ENCODE results near the gene PLEKHA7. TPM values are rescaled to one million over a fixed set of nuclear protein-coding genes. Genes with fewer than 3 reads are reported as not detected.

Gene PLEKHA7
- total and polyA plus RNA-seq, 2 of the 4 experiments (the other 2 are of a cell fraction): 0.12 TPM; not detected in 1

DNA sequence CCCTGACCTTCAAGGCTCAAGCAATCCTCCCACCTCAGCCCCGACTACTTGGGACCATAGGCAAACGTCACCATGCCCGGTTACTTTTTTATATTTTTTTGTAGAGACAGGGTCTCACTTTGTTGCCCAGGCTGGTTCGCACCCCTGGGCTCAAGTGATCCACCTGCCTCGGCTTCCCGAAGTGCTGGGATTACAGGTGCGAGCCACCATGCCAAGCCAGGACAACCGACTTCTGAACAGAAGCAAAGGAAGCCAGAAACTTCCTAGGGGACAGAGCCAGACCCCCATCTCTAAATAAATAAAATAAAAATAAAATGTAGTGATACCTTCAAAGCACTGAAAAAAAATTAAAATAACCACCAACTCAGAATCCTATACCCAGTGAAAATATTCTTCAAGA, 249.3 kb downstream of the PLEKHA7 start:
- no peak overlapping the region for H3K9ac ChIP-seq (ENCODE audit: low read depth, low read length)
- no peak overlapping the region for H2AK9ac ChIP-seq (replicated peaks; ENCODE audit: low read depth, low read length, poor library complexity)
- no peak overlapping the region for H3K56ac ChIP-seq (ENCODE audit: extremely low read depth, insufficient read depth, low read length)
- H3K9me3 ChIP-seq (ENCODE audit: control insufficient read depth, insufficient read depth, low read length): no peaks in the 10 kb centered on the region
- H4K20me1 ChIP-seq (ENCODE audit: insufficient read depth, low read length): no peaks in the 10 kb centered on the region
- H3K36me3 ChIP-seq (ENCODE audit: control insufficient read depth, insufficient read depth, low read length): no peaks in the 10 kb centered on the region
- in situ Hi-C loops (cut with MboI; ENCODE audit: low sequenced_read_pairs): no loop called here
- H2AK5ac ChIP-seq (ENCODE audit: low read depth, low read length): no peak overlapping the region
- no TSS peak for BruUV-seq (replicated peaks)
- H3K23ac ChIP-seq (ENCODE audit: low read depth, low read length): no peak overlapping the region
- H4K5ac ChIP-seq (ENCODE audit: low read depth, low read length): no peak overlapping the region
- DNase-seq (no peak), ATAC-seq (ENCODE audit: low read depth) (no peak)
- ChIA-PET CTCF (no interaction called here), POLR2A (ENCODE audit: unreplicated experiment) (no interaction called here)
- H2AFZ ChIP-seq (replicated peaks; ENCODE audit: low read length, poor library complexity): no peak overlapping the region
- dilution Hi-C loops (cut with HindIII; ENCODE audit: low sequenced_read_pairs, unreplicated experiment): no loop called here
- H3K4ac ChIP-seq (ENCODE audit: low read depth, low read length): no peak overlapping the region
- H3K18ac ChIP-seq (ENCODE audit: low read depth, low read length): no peak overlapping the region
- H3K14ac ChIP-seq (replicated peaks; ENCODE audit: low read depth, low read length): no peak overlapping the region
- intact Hi-C loops (cut with micrococcal nuclease): no loop called here
- H3K9me1 ChIP-seq (ENCODE audit: insufficient read depth, low read length): no peaks in the 10 kb centered on the region
- no peaks in the 10 kb centered on the region for H3K4me1 ChIP-seq (ENCODE audit: control insufficient read depth, insufficient read depth, low read length)
- H2BK15ac ChIP-seq (ENCODE audit: low read depth, low read length): no peak overlapping the region
- H2BK120ac ChIP-seq (ENCODE audit: low read depth, low read length): no peak overlapping the region
- no peak overlapping the region for H2BK5ac ChIP-seq (ENCODE audit: low read depth, low read length, poor library complexity, severe bottlenecking)
- H3K4me3 ChIP-seq (ENCODE audit: insufficient read depth, low read depth, low read length): no peak overlapping the region
- no peak overlapping the region for H2BK20ac ChIP-seq (ENCODE audit: low read depth, low read length)
- no peak overlapping the region for H4K8ac ChIP-seq (ENCODE audit: low read depth in 2 of 2, low read length in 2 of 2)
- no peak for TF ChIP-seq MXI1 (IDR thresholded peaks at IDR 0.05; ENCODE audit: borderline replicate concordance, low read depth, low read length)
- TF ChIP-seq, protein P1, sequence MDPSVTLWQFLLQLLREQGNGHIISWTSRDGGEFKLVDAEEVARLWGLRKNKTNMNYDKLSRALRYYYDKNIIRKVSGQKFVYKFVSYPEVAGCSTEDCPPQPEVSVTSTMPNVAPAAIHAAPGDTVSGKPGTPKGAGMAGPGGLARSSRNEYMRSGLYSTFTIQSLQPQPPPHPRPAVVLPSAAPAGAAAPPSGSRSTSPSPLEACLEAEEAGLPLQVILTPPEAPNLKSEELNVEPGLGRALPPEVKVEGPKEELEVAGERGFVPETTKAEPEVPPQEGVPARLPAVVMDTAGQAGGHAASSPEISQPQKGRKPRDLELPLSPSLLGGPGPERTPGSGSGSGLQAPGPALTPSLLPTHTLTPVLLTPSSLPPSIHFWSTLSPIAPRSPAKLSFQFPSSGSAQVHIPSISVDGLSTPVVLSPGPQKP (IDR thresholded peaks at IDR 0.05; ENCODE audit: borderline replicate concordance, low read depth, low read length): no peak
- no peak for TF ChIP-seq RFX5 (IDR thresholded peaks at IDR 0.05; ENCODE audit: low read depth, low read length)
- TF ChIP-seq, protein P2, sequence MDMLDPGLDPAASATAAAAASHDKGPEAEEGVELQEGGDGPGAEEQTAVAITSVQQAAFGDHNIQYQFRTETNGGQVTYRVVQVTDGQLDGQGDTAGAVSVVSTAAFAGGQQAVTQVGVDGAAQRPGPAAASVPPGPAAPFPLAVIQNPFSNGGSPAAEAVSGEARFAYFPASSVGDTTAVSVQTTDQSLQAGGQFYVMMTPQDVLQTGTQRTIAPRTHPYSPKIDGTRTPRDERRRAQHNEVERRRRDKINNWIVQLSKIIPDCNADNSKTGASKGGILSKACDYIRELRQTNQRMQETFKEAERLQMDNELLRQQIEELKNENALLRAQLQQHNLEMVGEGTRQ (IDR thresholded peaks at IDR 0.05; ENCODE audit: low read depth, low read length): no peak
- no peak for TF ChIP-seq BHLHE40 (IDR thresholded peaks at IDR 0.05; ENCODE audit: low read depth, low read length)
- TF ChIP-seq SMC3 (IDR thresholded peaks at IDR 0.05; ENCODE audit: low read depth, low read length): no peak
- no peak for TF ChIP-seq NFE2L2 (IDR thresholded peaks at IDR 0.05; ENCODE audit: low read depth, low read length)
- no peak for TF ChIP-seq CHD1 (IDR thresholded peaks at IDR 0.05; ENCODE audit: low read depth, low read length)
- TF ChIP-seq CEBPB (IDR thresholded peaks at IDR 0.05; ENCODE audit: low read depth, low read length): no peak
- no peak for TF ChIP-seq POLR2A (IDR thresholded peaks at IDR 0.05; ENCODE audit: low read depth, low read length)
- TF ChIP-seq FOS (IDR thresholded peaks at IDR 0.05; ENCODE audit: low read depth, low read length): no peak
- TF ChIP-seq RAD21 (IDR thresholded peaks at IDR 0.05; ENCODE audit: low read length): no peak
- TF ChIP-seq MAFK (IDR thresholded peaks at IDR 0.05; ENCODE audit: low read depth, low read length): no peak
- TF ChIP-seq, protein P3, sequence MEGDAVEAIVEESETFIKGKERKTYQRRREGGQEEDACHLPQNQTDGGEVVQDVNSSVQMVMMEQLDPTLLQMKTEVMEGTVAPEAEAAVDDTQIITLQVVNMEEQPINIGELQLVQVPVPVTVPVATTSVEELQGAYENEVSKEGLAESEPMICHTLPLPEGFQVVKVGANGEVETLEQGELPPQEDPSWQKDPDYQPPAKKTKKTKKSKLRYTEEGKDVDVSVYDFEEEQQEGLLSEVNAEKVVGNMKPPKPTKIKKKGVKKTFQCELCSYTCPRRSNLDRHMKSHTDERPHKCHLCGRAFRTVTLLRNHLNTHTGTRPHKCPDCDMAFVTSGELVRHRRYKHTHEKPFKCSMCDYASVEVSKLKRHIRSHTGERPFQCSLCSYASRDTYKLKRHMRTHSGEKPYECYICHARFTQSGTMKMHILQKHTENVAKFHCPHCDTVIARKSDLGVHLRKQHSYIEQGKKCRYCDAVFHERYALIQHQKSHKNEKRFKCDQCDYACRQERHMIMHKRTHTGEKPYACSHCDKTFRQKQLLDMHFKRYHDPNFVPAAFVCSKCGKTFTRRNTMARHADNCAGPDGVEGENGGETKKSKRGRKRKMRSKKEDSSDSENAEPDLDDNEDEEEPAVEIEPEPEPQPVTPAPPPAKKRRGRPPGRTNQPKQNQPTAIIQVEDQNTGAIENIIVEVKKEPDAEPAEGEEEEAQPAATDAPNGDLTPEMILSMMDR (conservative IDR thresholded peaks at IDR 0.05; ENCODE audit: low read depth, low read length): no peak
- no peak for TF ChIP-seq MAZ (IDR thresholded peaks at IDR 0.05; ENCODE audit: borderline replicate concordance, low read depth, low read length)
- TF ChIP-seq RCOR1 (IDR thresholded peaks at IDR 0.05; ENCODE audit: insufficient replicate concordance, low read length): no peak
- H3K27me3 ChIP-seq (ENCODE audit: control insufficient read depth, insufficient read depth, low read length): peaks cover 14% of the 10 kb centered on the region
- H3K79me1 ChIP-seq (ENCODE audit: low read depth in 1 of 2, low read length in 2 of 2): no peaks in the 10 kb centered on the region
- H3K4me2 ChIP-seq (ENCODE audit: low read depth, low read length): no peak overlapping the region
- WGBS, 2 experiments (ENCODE audit: extremely low coverage in 2 of 2, insufficient read length in 1 of 2): no CpG with 5 or more reads among the region's 8 CpGs
- no peak overlapping the region for H4K91ac ChIP-seq (ENCODE audit: insufficient read depth, low read depth, low read length)
- H3K27ac ChIP-seq (ENCODE audit: insufficient read depth, low read length): no peak overlapping the region
